Ishikawa (cell line): ENCODE data around the gene RPTOR.

Experiments
- CEBPB ChIP-seq: IDR thresholded peaks from 2 replicates; pipeline ENCODE4 v1.6.1; 2012
- CREB1 ChIP-seq: IDR thresholded peaks from 2 replicates; pipeline ENCODE4 v1.6.1; 2012; ENCODE audit warnings: low read depth
- EGR1 ChIP-seq: IDR thresholded peaks from 2 replicates; pipeline ENCODE4 v1.6.1; 2012
- EP300 ChIP-seq: IDR thresholded peaks from 2 replicates; pipeline ENCODE4 v1.6.1; 2012; ENCODE audit warnings: borderline replicate concordance
- FOXM1 ChIP-seq: IDR thresholded peaks from 2 replicates; pipeline ENCODE4 v1.6.1; 2012; ENCODE audit warnings: low read depth, borderline replicate concordance
- NFIC ChIP-seq: IDR thresholded peaks from 2 replicates; pipeline ENCODE4 v1.6.1; 2012
- RAD21 ChIP-seq: IDR thresholded peaks from 2 replicates; pipeline ENCODE4 v1.6.1; 2012; ENCODE audit warnings: low read depth
- TAF1 ChIP-seq: IDR thresholded peaks from 2 replicates; pipeline ENCODE4 v1.6.1; 2012; ENCODE audit warnings: low read depth, mild to moderate bottlenecking
- TCF12 ChIP-seq: IDR thresholded peaks from 2 replicates; pipeline ENCODE4 v1.6.1; 2012; ENCODE audit warnings: low read depth
- TEAD4 ChIP-seq: IDR thresholded peaks from 2 replicates; pipeline ENCODE4 v1.6.1; 2012
- USF1 ChIP-seq: IDR thresholded peaks from 2 replicates; pipeline ENCODE4 v1.6.1; 2012
- YY1 ChIP-seq: IDR thresholded peaks from 2 replicates; pipeline ENCODE4 v1.6.1; 2012; ENCODE audit warnings: low read depth
- ZBTB7A ChIP-seq: IDR thresholded peaks from 2 replicates; pipeline ENCODE4 v1.6.1; 2012; ENCODE audit warnings: low read depth
- TF ChIP-seq, protein P1 (sequence below): IDR thresholded peaks from 2 replicates; pipeline ENCODE4 v1.6.1; 2012
- TF ChIP-seq, protein P2 (sequence below): IDR thresholded peaks from 2 replicates; pipeline ENCODE4 v1.6.1; 2012; ENCODE audit warnings: low read depth, mild to moderate bottlenecking

RPTOR gene

GRCh38 chr17:80833952-80834892 lies 289.6 kb downstream of the RPTOR start:
- TF ChIP-seq CREB1 (no peak), TEAD4 (no peak), ZBTB7A (no peak), CEBPB (no peak), YY1 (no peak), USF1 (no peak), EGR1 (no peak), TAF1 (no peak), NFIC (no peak), EP300 (no peak), FOXM1 (no peak), RAD21 (no peak), TCF12 (no peak)
- TF ChIP-seq, protein P1, sequence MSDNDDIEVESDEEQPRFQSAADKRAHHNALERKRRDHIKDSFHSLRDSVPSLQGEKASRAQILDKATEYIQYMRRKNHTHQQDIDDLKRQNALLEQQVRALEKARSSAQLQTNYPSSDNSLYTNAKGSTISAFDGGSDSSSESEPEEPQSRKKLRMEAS, result no peak
- TF ChIP-seq, protein P2, sequence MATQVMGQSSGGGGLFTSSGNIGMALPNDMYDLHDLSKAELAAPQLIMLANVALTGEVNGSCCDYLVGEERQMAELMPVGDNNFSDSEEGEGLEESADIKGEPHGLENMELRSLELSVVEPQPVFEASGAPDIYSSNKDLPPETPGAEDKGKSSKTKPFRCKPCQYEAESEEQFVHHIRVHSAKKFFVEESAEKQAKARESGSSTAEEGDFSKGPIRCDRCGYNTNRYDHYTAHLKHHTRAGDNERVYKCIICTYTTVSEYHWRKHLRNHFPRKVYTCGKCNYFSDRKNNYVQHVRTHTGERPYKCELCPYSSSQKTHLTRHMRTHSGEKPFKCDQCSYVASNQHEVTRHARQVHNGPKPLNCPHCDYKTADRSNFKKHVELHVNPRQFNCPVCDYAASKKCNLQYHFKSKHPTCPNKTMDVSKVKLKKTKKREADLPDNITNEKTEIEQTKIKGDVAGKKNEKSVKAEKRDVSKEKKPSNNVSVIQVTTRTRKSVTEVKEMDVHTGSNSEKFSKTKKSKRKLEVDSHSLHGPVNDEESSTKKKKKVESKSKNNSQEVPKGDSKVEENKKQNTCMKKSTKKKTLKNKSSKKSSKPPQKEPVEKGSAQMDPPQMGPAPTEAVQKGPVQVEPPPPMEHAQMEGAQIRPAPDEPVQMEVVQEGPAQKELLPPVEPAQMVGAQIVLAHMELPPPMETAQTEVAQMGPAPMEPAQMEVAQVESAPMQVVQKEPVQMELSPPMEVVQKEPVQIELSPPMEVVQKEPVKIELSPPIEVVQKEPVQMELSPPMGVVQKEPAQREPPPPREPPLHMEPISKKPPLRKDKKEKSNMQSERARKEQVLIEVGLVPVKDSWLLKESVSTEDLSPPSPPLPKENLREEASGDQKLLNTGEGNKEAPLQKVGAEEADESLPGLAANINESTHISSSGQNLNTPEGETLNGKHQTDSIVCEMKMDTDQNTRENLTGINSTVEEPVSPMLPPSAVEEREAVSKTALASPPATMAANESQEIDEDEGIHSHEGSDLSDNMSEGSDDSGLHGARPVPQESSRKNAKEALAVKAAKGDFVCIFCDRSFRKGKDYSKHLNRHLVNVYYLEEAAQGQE, result no peak

- TF ChIP-seq NFIC, result no peak
- TF ChIP-seq YY1, result no peak
- no peak for TF ChIP-seq TAF1
- TF ChIP-seq EP300, result no peak
- TF ChIP-seq EGR1, result no peak
- TF ChIP-seq, protein P2, result no peak
- TF ChIP-seq FOXM1, result no peak
- no peak for TF ChIP-seq RAD21
- TF ChIP-seq ZBTB7A, result no peak
- no peak for TF ChIP-seq TCF12
- no peak for TF ChIP-seq CREB1
- TF ChIP-seq, protein P1, result no peak
- no peak for TF ChIP-seq USF1
- TF ChIP-seq CEBPB, result no peak
- TF ChIP-seq TEAD4, result no peak
These were observed 290.2 kb downstream of the RPTOR start for GRCh38 chr17:80834893-80835275.

DNA sequence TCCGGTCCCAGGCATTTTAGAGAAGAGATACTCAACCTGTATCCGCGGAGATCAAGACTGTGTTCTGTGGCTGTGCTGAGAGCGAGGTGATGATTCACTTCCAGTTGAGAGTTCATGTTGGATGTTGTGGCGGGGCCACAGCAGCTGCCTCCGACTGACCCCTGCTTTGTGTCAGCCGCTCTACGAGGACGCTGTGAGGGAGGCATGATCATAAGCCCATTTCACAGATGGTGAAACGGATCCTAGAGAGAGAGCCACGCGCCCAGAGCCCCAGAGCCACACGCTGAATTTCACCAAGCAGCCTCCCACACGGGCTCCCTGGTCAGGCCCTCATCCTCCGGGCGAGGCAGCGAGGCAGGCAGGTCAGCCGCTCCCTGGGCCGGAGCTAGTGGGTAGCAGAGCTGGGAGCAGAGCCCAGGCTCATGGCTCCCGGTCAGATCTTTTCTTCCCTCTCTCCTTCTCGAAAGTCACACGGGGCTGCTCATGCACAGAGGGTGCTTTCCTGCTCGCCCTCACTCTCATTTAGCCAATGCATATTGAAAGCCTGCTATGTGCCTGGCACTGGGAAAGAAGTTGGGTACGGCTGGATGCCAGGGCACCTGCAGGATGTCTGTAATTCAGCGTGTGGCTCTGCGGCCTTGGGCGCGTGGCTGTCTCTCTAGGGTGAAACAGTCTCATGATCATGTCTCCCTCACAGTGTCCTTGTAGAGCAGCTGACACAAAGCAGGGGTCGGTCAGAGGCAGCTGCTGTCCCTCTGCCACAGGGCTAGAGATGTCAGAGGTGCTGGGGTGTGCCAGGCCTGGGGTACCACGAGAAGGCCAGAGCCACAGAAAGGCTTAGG lies 291.4 kb downstream of the RPTOR start:
- TF ChIP-seq TCF12 (no peak), YY1 (no peak), TEAD4 (no peak), EP300 (no peak), EGR1 (no peak), ZBTB7A (no peak), USF1 (no peak), CEBPB (no peak), RAD21 (no peak), NFIC (no peak), FOXM1 (no peak), CREB1 (no peak), TAF1 (no peak)
- TF ChIP-seq, protein P1, result no peak
- TF ChIP-seq, protein P2, result no peak
